SKM-1 (cell line): ENCODE data around the gene CTDNEP1.
A peak's percentile ranks its signal among the peaks of the same experiment; 100 is the strongest.

Experiments used
- DNase-seq: peaks from one replicate; lab custom pipeline; 2025; ENCODE audit not compliant: unreplicated experiment; lab: John Stamatoyannopoulos, UW

Gene CTDNEP1

GRCh38 chr17:7232114-7232513 is 19.4 kb downstream of the CTDNEP1 start:
- DNase-seq = no peak

- DNase-seq = no peak
These were observed 22.0 kb downstream of the CTDNEP1 start for GRCh38 chr17:7229504-7229903.

GRCh38 chr17:7228920-7229319 is 22.6 kb downstream of the CTDNEP1 start:
- DNase-seq = no peak

GRCh38 chr17:7226721-7227710 is 24.5 kb downstream of the CTDNEP1 start:
- DNase-seq = no peak

- no peak for DNase-seq
These were observed 25.7 kb downstream of the CTDNEP1 start for GRCh38 chr17:7225711-7226331.

- DNase-seq = no peak
These were observed 26.8 kb downstream of the CTDNEP1 start for GRCh38 chr17:7224661-7225111.

GRCh38 chr17:7224110-7224509 is 27.4 kb downstream of the CTDNEP1 start:
- DNase-seq = no peak

- DNase-seq = no peak
These were observed 28.2 kb downstream of the CTDNEP1 start for GRCh38 chr17:7223375-7223774.

GRCh38 chr17:7222972-7223292 is 28.6 kb downstream of the CTDNEP1 start:
- DNase-seq = no peak

GRCh38 chr17:7222093-7222971 is 29.2 kb downstream of the CTDNEP1 start:
- no peak for DNase-seq

- no peak for DNase-seq
These were observed 30.0 kb downstream of the CTDNEP1 start for GRCh38 chr17:7221278-7222092.

- peak; percentile 1 for DNase-seq
These were observed 30.8 kb downstream of the CTDNEP1 start for GRCh38 chr17:7220593-7221277.

- peak; percentile 1 for DNase-seq
These were observed 31.5 kb downstream of the CTDNEP1 start, which contains the start of the genes ACADVL and DLG4 for GRCh38 chr17:7219812-7220592. TSS of gene ACADVL (plus strand) at chr17:7219938. CDS start at chr17:7219985, 47 bp downstream. TSS of gene DLG4 (minus strand) at chr17:7219836.

GRCh38 chr17:7219229-7219811 is 32.2 kb downstream of the CTDNEP1 start:
- DNase-seq = no peak

- no peak for DNase-seq
These were observed 32.8 kb downstream of the CTDNEP1 start for GRCh38 chr17:7218758-7219157.

GRCh38 chr17:7218166-7218565 is 33.4 kb downstream of the CTDNEP1 start:
- DNase-seq = no peak

- peak; percentile 3 for DNase-seq
These were observed 34.2 kb downstream of the CTDNEP1 start for GRCh38 chr17:7217113-7217987.
